GM12878 (cell line): ENCODE results near the gene FAM53B. TPM values are rescaled to one million over a fixed set of nuclear protein-coding genes. Genes with fewer than 3 reads are reported as not detected.

Experiments used
- ATAC-seq: fragments of 200-7000 bp; cut with Tn5 transposase; 3 replicates; pipeline ENCODE4 v1.9.1; 2020; ENCODE audit warnings: mild to moderate bottlenecking, moderate library complexity
- BruUV-seq: library from RNA; stranded (reverse); fragments of 400-500 nt; replicated peaks from 2 replicates; lab custom pipeline; 2021; lab: Mats Ljungman, UMichigan
- CTCF ChIA-PET: fragments of 300-600 bp; sonication (Branson Sonifier 250); formaldehyde crosslinking; extraction: SDS; loops from one replicate; lab custom pipeline; 2021; ENCODE audit warnings: inconsistent platforms; lab: Yijun Ruan, JAX
- POLR2A ChIA-PET: fragments of 350-600 bp; formaldehyde crosslinking; extraction: SDS; loops from one replicate; lab custom pipeline; 2021; ENCODE audit warnings: inconsistent platforms; lab: Charles Lee
- RAD21 ChIA-PET: fragments of 300-600 bp; sonication (Branson Sonifier 250); formaldehyde crosslinking; loops from one replicate; lab custom pipeline; 2023; ENCODE audit warnings: antibody characterized with exemption; ENCODE audit not compliant: unreplicated experiment; lab: Charles Lee
- SMC1A ChIA-PET: fragments of 300-600 bp; sonication (Branson Sonifier 250); formaldehyde crosslinking; loops from one replicate; lab custom pipeline; 2023; ENCODE audit not compliant: unreplicated experiment, uncharacterized antibody; lab: Charles Lee
- DNase-seq: peaks from one replicate; pipeline ENCODE4 v3.0.0-alpha.2; 2011; ENCODE audit warnings: low read depth, low spot score
- FAIRE-seq: peaks from 3 replicates; lab custom pipeline; 2011; peaks lifted over from hg19 to GRCh38; lab: Jason Lieb, UNC
- H2AFZ ChIP-seq: 2 replicates; pipeline ENCODE4 v1.6.0; 2011; ENCODE audit warnings: low read depth, low read length, control low read depth; ENCODE audit not compliant: control insufficient read depth
- H3K27ac ChIP-seq: 2 replicates; pipeline ENCODE4 v1.5.1; 2011; ENCODE audit warnings: control low read depth; ENCODE audit not compliant: control insufficient read depth, insufficient read depth
- H3K27me3 ChIP-seq, 2 experiments: replicated peaks in 1 of 2; 2 replicates each; pipeline versions ENCODE4 v1.6.0 to v1.6.1; 2011; ENCODE audit warnings: low read length in 1 of 2; ENCODE audit not compliant: control insufficient read depth in 2 of 2, insufficient read depth in 2 of 2
- H3K36me3 ChIP-seq, 2 experiments: 2 replicates each; pipeline ENCODE4 v1.5.1; 2011; ENCODE audit warnings: low read length in 1 of 2; ENCODE audit not compliant: control insufficient read depth in 2 of 2, insufficient read depth in 2 of 2
- H3K4me1 ChIP-seq: 2 replicates; pipeline ENCODE4 v1.6.1; 2011; ENCODE audit warnings: mild to moderate bottlenecking, low read length, moderate library complexity, mixed read lengths; ENCODE audit not compliant: control insufficient read depth, insufficient read depth
- H3K4me2 ChIP-seq: 2 replicates; pipeline ENCODE4 v1.6.0; 2011; ENCODE audit warnings: control low read depth; ENCODE audit not compliant: control insufficient read depth, insufficient read depth
- H3K4me3 ChIP-seq: fragments of 200-600 bp; sonication (generic); 2 replicates; pipeline ENCODE4 v1.5.1; 2016
- H3K79me2 ChIP-seq: 2 replicates; pipeline ENCODE4 v1.6.0; 2011; ENCODE audit warnings: low read length; ENCODE audit not compliant: control insufficient read depth, insufficient read depth
- H3K9ac ChIP-seq: 2 replicates; pipeline ENCODE4 v1.8.0; 2011; ENCODE audit warnings: low read length, control low read depth, mixed read lengths; ENCODE audit not compliant: control insufficient read depth, insufficient read depth
- H3K9me3 ChIP-seq: replicated peaks from 3 replicates; pipeline ENCODE4 v1.5.1; 2011; ENCODE audit warnings: mild to moderate bottlenecking, low read length; ENCODE audit not compliant: control insufficient read depth, insufficient read depth
- H4K20me1 ChIP-seq: 2 replicates; pipeline ENCODE4 v1.6.0; 2011; ENCODE audit not compliant: control insufficient read depth, insufficient read depth
- CBFB ChIP-seq: IDR thresholded peaks from 2 replicates; pipeline ENCODE4 v1.6.1; 2016; ENCODE audit warnings: antibody characterized with exemption, low read depth
- GATAD2B ChIP-seq: fragments of 450-650 bp; conservative IDR thresholded peaks from 2 replicates; pipeline ENCODE4 v1.6.1; 2017; ENCODE audit warnings: low read depth, mild to moderate bottlenecking, moderate library complexity
- JUNB ChIP-seq: IDR thresholded peaks from 2 replicates; pipeline ENCODE4 v1.6.1; 2016; ENCODE audit warnings: antibody characterized with exemption, mild to moderate bottlenecking
- PAX8 ChIP-seq: fragments of 450-650 bp; IDR thresholded peaks from 2 replicates; pipeline ENCODE4 v1.6.1; 2017; ENCODE audit warnings: mild to moderate bottlenecking, moderate library complexity
- PML ChIP-seq: IDR thresholded peaks from 2 replicates; pipeline ENCODE4 v1.6.1; 2012; ENCODE audit warnings: low read length, inconsistent platforms
- SIN3A ChIP-seq: IDR thresholded peaks from 2 replicates; pipeline ENCODE4 v1.6.1; 2012; ENCODE audit warnings: low read depth, low read length, improper control_type of control experiment
- SUPT20H ChIP-seq: IDR thresholded peaks from 2 replicates; pipeline ENCODE4 v1.6.1; 2011; ENCODE audit warnings: low read depth, mild to moderate bottlenecking, low read length, moderate library complexity, borderline replicate concordance; ENCODE audit not compliant: control insufficient read depth
- ZNF622 ChIP-seq: fragments of 450-650 bp; IDR thresholded peaks from 2 replicates; pipeline ENCODE4 v1.6.1; 2017; ENCODE audit warnings: mild to moderate bottlenecking, inconsistent platforms
- WGBS: methylation state at CpG from one replicate; pipeline ENCODE4 v1.1.6; 2016; ENCODE audit warnings: low lambda C conversion rate; ENCODE audit not compliant: insufficient replicate concordance, insufficient coverage; ENCODE audit errors: missing lambda C conversion rate; 5-methylcytosine and 5-hydroxymethylcytosine counted together
- in situ Hi-C: fragments of 300-500 bp; cut with MboI; formaldehyde crosslinking; loops from 9 replicates; pipeline ENCODE4 v1.14.3; 2018; ENCODE audit warnings: mixed read lengths
- intact Hi-C: fragments of 100-400 bp; cut with micrococcal nuclease; formaldehyde crosslinking; loops from one replicate; pipeline ENCODE4 v1.14.2; 2022; ENCODE audit not compliant: unreplicated experiment
- polyA plus RNA-seq, 11 experiments: library from polyadenylated mRNA; depleted of rRNA in 4 of 11; unstranded in 6 of 11; stranded (reverse) in 5 of 11; fragments of >200 nt; fragmentation: Nextera tagmentation in 4 of 11; fragmentation: Illumina TruSeq in 1 of 11; extraction: Ambion mirVana in 4 of 11; extraction: Trizol in 1 of 11; gene quantifications; 1 replicate in 1 of 11; 2 replicates in 10 of 11; pipeline versions ENCODE4 v1.2.1 to v1.2.3, GENCODE V29; 2011 to 2016; ENCODE audit warnings: inconsistent platforms in 2 of 11, missing spikeins in 2 of 11, low read depth in 1 of 11
- total RNA-seq, 4 experiments: library from RNA; depleted of rRNA in 3 of 4; stranded (reverse); fragments of >200 nt in 3 of 4; fragmentation: Illumina TruSeq in 1 of 4; extraction: Trizol in 1 of 4; gene quantifications; 2 replicates each; pipeline versions ENCODE4 v1.2.1 to v1.2.3, GENCODE V29; 2013 to 2021
- TF ChIP-seq, protein P1 (sequence below): fragments of 450-650 bp; IDR thresholded peaks from 2 replicates; pipeline ENCODE4 v1.6.1; 2017; ENCODE audit warnings: borderline replicate concordance

The FAM53B gene
- total and polyA plus RNA-seq, 10 of the 15 experiments (the other 5 are each of a cell fraction or from before 2014, with no cell fraction given) = 0.05 to 26.3 (median 8.1) TPM

- CTCF ChIA-PET = no interaction called here
- whole genome bisulfite sequencing = 58% methylated on average over 30 of the region's 31 CpGs
- no peak for FAIRE-seq
These were observed 138.0 kb downstream of the FAM53B start for GRCh38 chr10:124605856-124606812.

More at GRCh38 chr10:124605856-124606812, 138.0 kb downstream of the FAM53B start:
- no peaks in the 10 kb centered on the region for H3K27me3 ChIP-seq
- RAD21 ChIA-PET = no interaction called here
- H3K9ac ChIP-seq = no peak overlapping the region
- H4K20me1 ChIP-seq = no peaks in the 10 kb centered on the region
- DNase-seq (no peak), ATAC-seq (no peak)
- no peak overlapping the region for H3K4me3 ChIP-seq
- POLR2A ChIA-PET = no interaction called here
- no peaks in the 10 kb centered on the region for H3K9me3 ChIP-seq
- intact Hi-C loops = no loop called here
- peaks cover 9% of the 10 kb centered on the region for H3K4me1 ChIP-seq
- no TSS peak for BruUV-seq
- SMC1A ChIA-PET = no interaction called here
- H3K27ac ChIP-seq = no peak overlapping the region
- no peak overlapping the region for H2AFZ ChIP-seq
- H3K4me2 ChIP-seq = no peak overlapping the region
- H3K36me3 ChIP-seq = no peaks in the 10 kb centered on the region
- in situ Hi-C loops = no loop called here
- no peaks in the 10 kb centered on the region for H3K79me2 ChIP-seq
- TF ChIP-seq SIN3A = no peak
- no peak for TF ChIP-seq GATAD2B
- TF ChIP-seq, protein P1, sequence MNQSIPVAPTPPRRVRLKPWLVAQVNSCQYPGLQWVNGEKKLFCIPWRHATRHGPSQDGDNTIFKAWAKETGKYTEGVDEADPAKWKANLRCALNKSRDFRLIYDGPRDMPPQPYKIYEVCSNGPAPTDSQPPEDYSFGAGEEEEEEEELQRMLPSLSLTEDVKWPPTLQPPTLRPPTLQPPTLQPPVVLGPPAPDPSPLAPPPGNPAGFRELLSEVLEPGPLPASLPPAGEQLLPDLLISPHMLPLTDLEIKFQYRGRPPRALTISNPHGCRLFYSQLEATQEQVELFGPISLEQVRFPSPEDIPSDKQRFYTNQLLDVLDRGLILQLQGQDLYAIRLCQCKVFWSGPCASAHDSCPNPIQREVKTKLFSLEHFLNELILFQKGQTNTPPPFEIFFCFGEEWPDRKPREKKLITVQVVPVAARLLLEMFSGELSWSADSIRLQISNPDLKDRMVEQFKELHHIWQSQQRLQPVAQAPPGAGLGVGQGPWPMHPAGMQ = no peak
- no peak for TF ChIP-seq CBFB
- TF ChIP-seq ZNF622 = no peak
- TF ChIP-seq SUPT20H = no peak
- TF ChIP-seq PAX8 = no peak
- no peak for TF ChIP-seq PML
- no peak for TF ChIP-seq JUNB
